Upper lobe of left lung (tissue), 6 donors: ENCODE measurements around the gene SLC14A1. TPM values are rescaled to one million over a fixed set of nuclear protein-coding genes. Genes with fewer than 3 reads are reported as not detected.
A peak's percentile ranks its signal among the peaks of the same experiment; 100 is the strongest.

ENCODE experiments used
- ATAC-seq, 2 donors: fragments of 200-7000 bp; cut with Tn5 transposase; one replicate each; pipeline ENCODE4 v1.9.1; 2022; ENCODE audit warnings: mild to moderate bottlenecking in 2 of 2, moderate library complexity in 2 of 2; ENCODE audit not compliant: low FRiP score in 2 of 2
- DNase-seq, 2 donors: peaks; one replicate each; pipeline ENCODE4 v3.0.0-alpha.2; 2019 to 2020
- H3K27ac ChIP-seq, 4 donors: fragments of 200-600 bp; sonication (generic); one replicate each; pipeline ENCODE4 v1.5.1; 2016 to 2019
- H3K27me3 ChIP-seq, 4 donors: fragments of 200-600 bp; sonication (generic); one replicate each; pipeline ENCODE4 v1.5.1; 2017 to 2019
- H3K36me3 ChIP-seq, 4 donors: fragments of 200-600 bp; sonication (generic); one replicate each; pipeline ENCODE4 v1.5.1; 2016 to 2019
- H3K4me1 ChIP-seq, 4 donors: fragments of 200-600 bp; sonication (generic); one replicate each; pipeline ENCODE4 v1.5.1; 2018 to 2019
- H3K4me3 ChIP-seq, 4 donors: fragments of 200-600 bp; sonication (generic); one replicate each; pipeline ENCODE4 v1.5.1; 2017 to 2019; ENCODE audit warnings: mild to moderate bottlenecking in 2 of 4, moderate library complexity in 1 of 4
- H3K9me3 ChIP-seq, 4 donors: fragments of 200-600 bp; sonication (generic); one replicate each; pipeline ENCODE4 v1.5.1; 2018 to 2019
- CTCF ChIP-seq, 6 experiments: fragments of 450-650 bp in 4 of 6; fragments of 200-600 bp in 2 of 6; sonication (generic) in 2 of 6; IDR thresholded peaks; one replicate each; pipeline ENCODE4 v1.5.1; 2016 to 2019; ENCODE audit warnings: antibody characterized with exemption in 6 of 6
- EP300 ChIP-seq, 4 donors: sonication (generic); formaldehyde crosslinking; IDR thresholded peaks; one replicate each; pipeline ENCODE4 v1.5.1; 2017; ENCODE audit warnings: antibody characterized with exemption in 4 of 4, control low read depth in 2 of 4
- POLR2A ChIP-seq, 4 donors: fragments of 450-650 bp; IDR thresholded peaks; one replicate each; pipeline ENCODE4 v1.5.1; 2016 to 2017; ENCODE audit warnings: antibody characterized with exemption in 4 of 4, mild to moderate bottlenecking in 2 of 4
- POLR2AphosphoS5 ChIP-seq, 2 donors: sonication (generic); formaldehyde crosslinking; IDR thresholded peaks; one replicate each; pipeline ENCODE4 v1.5.1; 2017; ENCODE audit warnings: antibody characterized with exemption in 2 of 2
- WGBS, 2 donors: methylation state at CpG; one replicate each; pipeline ENCODE4 v1.1.5; 2017 to 2018; 5-methylcytosine and 5-hydroxymethylcytosine counted together
- total RNA-seq, 6 donors: library from RNA; depleted of rRNA in 4 of 6; stranded (reverse); fragments of >200 nt in 4 of 6; gene quantifications; one replicate each; pipeline versions ENCODE4 v1.1.0 to v1.2.1, GENCODE V29; 2016 to 2021
- donor health status: DM: no; HTN: no; CAD: no; lungs with moderate emphysema.
- donor health status: DM: no; HTN: yes; CAD: no; lungs with severe emphysema.

Gene SLC14A1
- total RNA-seq, 6 donors from 2014 or later = 5.5 to 33.1 (median 6.8) TPM; not detected in 1

GRCh38 chr18:45680066-45680690 lies 43.8 kb upstream of the SLC14A1 start:
- Histone ChIP-seq H3K4me1 (peaks cover 0 to 6% (median 0%) of the 10 kb centered on the region in 4 donors), H3K27me3 (no peaks in the 10 kb centered on the region), H3K9me3 (no peaks in the 10 kb centered on the region), H3K36me3 (no peaks in the 10 kb centered on the region), H3K4me3 (no peak overlapping the region), H3K27ac (no peak overlapping the region)
- DNase-seq (no peak), ATAC-seq (no peak)
- WGBS, 2 donors = 71 to 82% methylated on average over 6 of the region's 6 CpGs
- TF ChIP-seq POLR2A (IDR thresholded peaks at IDR 0.05) (no peak), EP300 (IDR thresholded peaks at IDR 0.05) (no peak), CTCF (IDR thresholded peaks at IDR 0.05) (no peak), POLR2AphosphoS5 (IDR thresholded peaks at IDR 0.05) (no peak)

GRCh38 chr18:45682181-45682580 lies 41.8 kb upstream of the SLC14A1 start:
- no peaks in the 10 kb centered on the region for H3K36me3 ChIP-seq
- DNase-seq = no peak
- peaks cover 0 to 6% (median 4%) of the 10 kb centered on the region in 4 donors for H3K4me1 ChIP-seq
- no peak for TF ChIP-seq EP300 (IDR thresholded peaks at IDR 0.05)
- no peak for TF ChIP-seq CTCF (IDR thresholded peaks at IDR 0.05)
- TF ChIP-seq POLR2AphosphoS5 (IDR thresholded peaks at IDR 0.05) = no peak
- TF ChIP-seq POLR2A (IDR thresholded peaks at IDR 0.05) = no peak
- H3K9me3 ChIP-seq = no peaks in the 10 kb centered on the region
- WGBS, 2 donors = 81 to 83% methylated on average over 8 of the region's 8 CpGs
- H3K27me3 ChIP-seq = no peaks in the 10 kb centered on the region
- H3K27ac ChIP-seq = no peak overlapping the region
- no peak overlapping the region for H3K4me3 ChIP-seq
- no peak for ATAC-seq

GRCh38 chr18:45684341-45685115 lies 39.5 kb upstream of the SLC14A1 start:
- no peaks in the 10 kb centered on the region for H3K36me3 ChIP-seq
- H3K27me3 ChIP-seq = no peaks in the 10 kb centered on the region
- DNase-seq = no peak
- TF ChIP-seq EP300 (IDR thresholded peaks at IDR 0.05) = no peak
- TF ChIP-seq CTCF (IDR thresholded peaks at IDR 0.05) = no peak
- TF ChIP-seq POLR2A (IDR thresholded peaks at IDR 0.05) = no peak
- TF ChIP-seq POLR2AphosphoS5 (IDR thresholded peaks at IDR 0.05) = no peak
- H3K27ac ChIP-seq = no peak overlapping the region
- peaks cover 6 to 10% (median 8%) of the 10 kb centered on the region in 4 donors for H3K4me1 ChIP-seq
- H3K4me3 ChIP-seq = no peak overlapping the region
- no peak for ATAC-seq
- WGBS, 2 donors = 62 to 65% methylated on average over 5 of the region's 5 CpGs
- H3K9me3 ChIP-seq = no peaks in the 10 kb centered on the region

GRCh38 chr18:45686891-45687611 lies 36.9 kb upstream of the SLC14A1 start:
- Histone ChIP-seq H3K4me1 (peaks cover 6 to 17% (median 13%) of the 10 kb centered on the region in 4 donors), H3K9me3 (no peaks in the 10 kb centered on the region), H3K27me3 (no peaks in the 10 kb centered on the region), H3K4me3 (peak overlapping the region in 2 of 4 donors; percentile 0 to 13), H3K27ac (peak overlapping the region; percentile 4 to 69 (median 39)), H3K36me3 (no peaks in the 10 kb centered on the region)
- peak in 1 of 2 donors; percentile 57 for DNase-seq
- TF ChIP-seq POLR2A (IDR thresholded peaks at IDR 0.05) (no peak), CTCF (IDR thresholded peaks at IDR 0.05) (no peak), EP300 (IDR thresholded peaks at IDR 0.05) (no peak), POLR2AphosphoS5 (IDR thresholded peaks at IDR 0.05) (no peak)
- peak; percentile 54 to 75 for ATAC-seq
- 55 to 75% methylated on average over 7 of the region's 7 CpGs for WGBS, 2 donors
